ENCODE measurements around the gene GUCA1C.

DNA sequence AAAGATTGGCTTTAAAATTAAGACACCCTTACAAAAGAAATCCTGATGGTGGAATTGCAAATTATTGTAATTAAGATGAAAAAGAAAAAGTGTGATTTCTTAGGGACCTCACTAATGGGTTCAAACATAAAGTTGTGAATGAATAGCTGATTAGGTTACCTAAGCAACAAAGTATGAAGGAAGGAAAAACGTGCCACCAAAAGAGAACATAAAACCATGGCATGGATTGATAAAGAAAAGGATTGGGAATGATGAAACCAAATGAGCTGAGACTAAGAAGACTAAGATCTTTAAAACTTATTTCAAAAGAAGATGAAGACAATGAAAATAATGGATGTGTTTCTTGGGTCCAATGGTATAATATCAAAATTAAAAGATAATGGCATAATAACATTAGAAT is 32.2 kb upstream of the GUCA1C start:
- TF ChIP-seq CTCF (IDR thresholded peaks at IDR 0.05) = no peak
- TF ChIP-seq POLR2AphosphoS5 (IDR thresholded peaks at IDR 0.05; ENCODE audit: low read depth, low read length) = no peak

All from Panc1 (cell line).